NCI-H187 treated with DMSO at 0.1 percent for 48 hours (cell line): Measurements from ENCODE around the gene PAX3.
A peak's percentile ranks its signal among the peaks of the same experiment; 100 is the strongest.

Experiments used
- DNase-seq: peaks from one replicate; lab custom pipeline; 2025; lab: John Stamatoyannopoulos, UW

PAX3 gene

GRCh38 chr2:222269132-222269531 is 29.7 kb downstream of the PAX3 start:
- DNase-seq, result no peak

GRCh38 chr2:222268311-222268990 is 30.3 kb downstream of the PAX3 start:
- no peak for DNase-seq

DNA sequence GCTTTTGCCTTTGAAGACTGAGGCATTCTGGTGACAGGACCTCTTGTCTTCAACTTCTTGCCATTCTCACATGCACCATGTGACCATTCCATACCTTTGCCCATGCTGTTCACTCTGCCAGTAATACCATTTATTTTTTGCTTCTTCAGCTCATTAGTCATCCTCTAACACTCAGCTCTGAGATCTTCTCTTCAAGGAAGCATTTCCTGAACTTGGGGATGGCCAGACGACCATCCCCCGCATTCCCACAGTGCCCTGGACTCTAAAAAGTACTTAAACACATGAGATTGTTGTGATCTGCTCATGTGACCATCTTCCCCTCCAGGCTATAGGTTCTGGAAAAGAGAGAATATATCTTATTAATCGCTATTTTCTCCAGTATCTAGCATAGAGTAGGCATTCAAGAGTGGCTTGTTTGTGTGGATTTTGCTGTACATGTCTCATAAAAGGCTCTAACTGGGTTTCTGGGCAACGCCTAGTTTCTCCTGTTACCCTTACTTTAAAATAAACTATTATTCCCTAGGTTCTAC is 33.9 kb downstream of the PAX3 start:
- DNase-seq, result no peak

- DNase-seq, result no peak
These were observed 37.3 kb downstream of the PAX3 start for GRCh38 chr2:222261504-222261903.

DNA sequence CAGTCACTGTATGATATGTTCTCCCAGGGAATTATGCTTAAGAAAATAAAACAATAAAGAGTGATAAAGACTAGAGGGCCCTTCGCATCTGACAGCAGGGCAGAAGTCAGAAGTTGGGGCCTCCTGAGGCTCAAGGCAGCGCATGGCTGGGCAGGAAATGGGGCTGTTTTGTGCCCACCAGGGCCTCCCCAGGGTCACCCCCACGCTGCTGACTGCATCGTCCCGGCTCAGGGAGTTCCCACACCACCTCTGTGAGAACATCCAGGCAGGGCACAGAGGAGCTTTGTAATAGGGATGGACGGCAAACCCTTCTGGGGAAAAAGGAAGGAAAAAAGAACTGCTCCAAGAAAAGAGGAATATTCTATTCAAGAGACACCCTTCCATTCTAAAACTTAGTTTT is 41.2 kb downstream of the PAX3 start:
- no peak for DNase-seq

DNA sequence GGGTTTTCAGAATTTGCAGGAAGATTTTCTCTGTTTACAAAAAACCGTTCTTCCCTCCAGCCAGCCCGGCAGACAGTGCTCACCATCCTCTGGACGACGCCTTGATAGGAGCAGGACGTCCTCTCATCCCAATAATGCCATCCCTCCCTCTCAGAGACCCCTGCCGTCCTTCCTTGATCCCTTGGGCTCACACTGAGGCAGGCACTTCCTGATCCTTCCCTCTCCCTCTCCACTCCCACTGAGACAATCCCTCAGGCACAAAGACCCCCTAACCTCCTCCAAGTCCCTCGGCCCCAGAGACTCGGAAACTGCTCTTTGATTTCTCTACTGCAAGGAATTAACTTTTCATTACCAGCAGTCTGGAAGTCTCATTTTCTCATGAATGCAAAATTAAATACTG is 42.5 kb downstream of the PAX3 start:
- DNase-seq, result no peak

DNA sequence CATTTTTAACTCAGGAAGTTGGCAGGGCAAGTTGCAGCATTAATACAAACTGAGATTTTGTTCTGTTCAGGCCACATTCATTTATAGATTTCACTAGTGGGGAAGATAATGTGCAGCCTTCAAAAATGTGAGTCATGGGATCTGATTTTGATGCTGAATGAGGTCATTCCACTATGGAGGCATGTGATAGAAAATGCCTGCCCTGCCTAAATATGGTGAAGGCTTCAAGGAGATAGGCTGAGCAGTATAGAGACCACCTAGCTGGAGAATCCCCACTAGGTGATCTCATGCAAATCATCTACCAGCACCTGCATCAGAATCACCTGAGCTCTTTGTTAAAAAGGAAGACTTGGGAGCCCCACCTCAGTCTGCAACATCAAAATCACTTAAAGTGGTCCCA is 43.7 kb downstream of the PAX3 start:
- no peak for DNase-seq

- DNase-seq, result no peak
These were observed 48.5 kb downstream of the PAX3 start for GRCh38 chr2:222250313-222250712.

GRCh38 chr2:222249444-222249843 is 49.4 kb downstream of the PAX3 start:
- DNase-seq, result no peak

DNA sequence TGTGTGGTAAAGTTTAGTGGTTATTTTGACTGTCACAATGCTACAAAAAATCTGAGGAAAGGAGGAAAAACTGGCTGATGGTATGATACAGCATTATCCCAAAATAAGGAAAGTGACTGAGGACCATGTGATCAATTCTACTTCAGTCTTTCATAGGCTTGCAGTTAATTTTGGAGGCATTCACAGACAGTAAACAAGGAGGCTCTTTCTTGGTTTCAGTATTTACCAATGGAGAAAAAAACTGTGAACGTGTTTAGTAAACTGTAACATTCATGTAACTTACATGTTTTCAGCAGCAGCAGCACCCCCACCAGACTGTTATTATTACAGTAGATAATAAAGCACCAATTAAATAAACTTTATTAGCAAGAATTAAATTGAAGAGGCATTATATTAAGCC is 50.0 kb downstream of the PAX3 start:
- DNase-seq, result no peak

DNA sequence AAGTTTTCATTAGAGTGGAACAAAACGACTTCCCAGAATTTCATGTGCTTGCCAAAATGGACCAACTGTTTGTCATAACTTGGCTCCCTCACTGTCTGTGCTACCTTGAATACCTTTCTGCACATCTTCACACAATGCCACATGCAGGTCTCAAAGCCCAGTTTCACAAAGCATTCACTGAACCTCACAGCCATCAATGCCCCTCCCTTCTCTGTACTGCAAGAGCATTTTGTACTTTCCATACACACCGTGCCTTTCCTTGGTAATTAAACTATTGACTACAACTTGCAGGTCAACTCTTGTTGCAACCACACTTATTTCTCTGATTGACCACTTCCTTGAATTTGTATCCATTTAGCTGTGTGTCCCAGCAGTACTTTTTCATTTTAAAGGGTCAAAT is 50.5 kb downstream of the PAX3 start:
- no peak for DNase-seq

DNA sequence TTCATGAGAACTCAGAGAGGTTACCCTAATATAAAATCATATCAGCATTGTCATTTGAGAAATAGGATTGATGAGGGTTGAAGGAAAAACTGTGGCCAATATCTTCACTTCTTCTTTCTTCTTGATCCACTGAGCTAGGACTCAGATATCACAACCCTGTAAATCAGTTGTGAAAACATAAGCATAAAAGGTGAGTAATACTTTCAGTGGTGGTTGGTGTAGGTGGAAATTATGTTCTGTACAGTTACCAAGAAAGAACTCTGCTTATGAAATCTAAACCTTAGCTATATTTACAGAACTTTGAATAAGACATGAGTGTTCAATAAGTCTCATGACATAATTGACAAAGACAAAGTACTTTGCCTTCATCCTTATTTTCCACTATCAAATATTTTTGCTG is 56.3 kb downstream of the PAX3 start:
- no peak for DNase-seq

DNA sequence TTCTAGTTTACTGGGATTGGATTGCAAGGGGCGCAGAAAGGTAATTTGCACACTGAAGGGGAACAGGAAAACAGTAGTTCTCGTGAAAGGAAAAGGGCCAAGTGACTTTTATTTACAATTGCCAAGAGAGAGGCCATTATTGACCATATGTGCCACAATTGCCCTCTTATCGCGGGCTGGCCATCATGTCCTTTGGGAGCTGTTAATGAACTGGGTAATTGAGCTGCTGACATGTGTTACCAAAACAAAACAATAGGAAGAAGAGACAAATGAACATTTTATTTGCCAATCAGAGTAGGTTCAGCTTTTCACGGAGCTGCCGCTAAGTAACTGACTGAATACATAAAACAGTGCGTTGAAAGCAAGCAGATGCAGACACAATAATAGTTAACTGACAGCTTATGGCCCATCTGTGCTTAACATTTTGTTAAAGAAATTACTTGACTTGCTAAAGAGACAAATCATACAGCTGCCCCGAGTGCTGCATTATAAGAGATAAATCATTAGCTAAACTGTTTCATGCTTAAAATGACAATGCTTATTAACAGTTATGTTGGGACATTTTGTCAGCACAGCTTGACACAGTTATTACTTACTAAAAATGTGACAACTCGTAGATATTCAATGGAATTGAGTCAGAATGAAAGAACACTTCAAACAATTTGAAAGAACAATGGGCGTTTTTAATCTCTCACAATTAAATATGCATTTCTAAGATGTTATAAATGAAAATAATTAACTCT is 57.5 kb downstream of the PAX3 start:
- peak; percentile 35 for DNase-seq

- DNase-seq, result no peak
These were observed 58.1 kb downstream of the PAX3 start for GRCh38 chr2:222240676-222241049.

DNA sequence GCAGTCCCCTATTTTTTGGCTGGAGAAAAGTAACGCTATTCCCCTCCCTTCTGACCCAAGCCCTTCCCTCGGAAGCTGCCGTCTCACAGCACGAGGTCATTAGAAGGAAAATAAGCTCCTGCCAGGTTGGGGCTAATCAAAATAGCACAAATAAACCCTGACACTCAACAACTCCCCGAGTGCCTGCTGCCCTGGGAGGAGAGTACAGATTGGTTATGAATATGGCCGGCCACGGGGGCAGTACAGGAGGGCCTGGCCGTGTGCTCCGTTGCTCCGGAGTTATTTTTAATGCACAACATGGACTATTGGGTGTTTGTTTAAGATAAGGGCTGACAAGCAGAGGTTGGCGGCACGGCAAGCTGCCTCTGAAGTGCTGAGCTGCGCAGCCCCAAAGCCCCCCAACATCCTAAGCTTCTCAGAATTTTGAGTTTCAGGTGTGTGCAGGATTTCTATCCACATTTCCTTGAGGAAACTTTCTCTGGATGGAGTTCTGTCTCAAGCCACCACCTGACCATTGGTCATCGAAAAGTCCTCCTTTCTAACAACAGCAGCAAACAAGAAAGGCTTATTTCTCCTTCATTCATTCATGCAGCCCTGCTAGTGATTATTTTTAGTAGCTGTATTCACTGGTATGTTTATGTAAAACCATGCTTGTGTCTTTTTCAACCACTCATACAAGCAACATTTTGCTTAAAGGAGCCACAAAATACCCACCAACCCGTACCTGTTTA is 58.7 kb downstream of the PAX3 start:
- DNase-seq, result no peak

GRCh38 chr2:222239091-222239490 is 59.7 kb downstream of the PAX3 start:
- peak; percentile 11 for DNase-seq

GRCh38 chr2:222238072-222238471 is 60.7 kb downstream of the PAX3 start:
- DNase-seq, result no peak

DNA sequence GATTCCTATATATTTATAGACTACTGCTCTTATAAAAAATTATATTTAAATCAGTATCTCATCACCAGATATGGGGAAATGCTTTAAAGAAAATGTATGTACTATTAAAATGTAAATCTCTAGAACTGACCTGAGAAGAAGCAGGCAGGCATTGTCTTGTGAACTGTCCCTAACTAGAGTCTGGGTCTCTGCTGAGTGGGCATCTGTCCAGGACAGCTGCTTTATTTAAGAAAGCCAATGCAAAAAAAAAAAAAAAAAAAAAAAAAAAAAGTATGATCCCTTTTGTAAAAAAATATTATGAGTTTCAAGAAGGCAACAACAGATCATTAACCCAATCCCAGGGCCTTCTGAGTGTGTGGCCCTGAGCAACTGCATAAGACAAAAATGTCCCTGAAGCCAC is 66.0 kb downstream of the PAX3 start:
- DNase-seq, result no peak

DNA sequence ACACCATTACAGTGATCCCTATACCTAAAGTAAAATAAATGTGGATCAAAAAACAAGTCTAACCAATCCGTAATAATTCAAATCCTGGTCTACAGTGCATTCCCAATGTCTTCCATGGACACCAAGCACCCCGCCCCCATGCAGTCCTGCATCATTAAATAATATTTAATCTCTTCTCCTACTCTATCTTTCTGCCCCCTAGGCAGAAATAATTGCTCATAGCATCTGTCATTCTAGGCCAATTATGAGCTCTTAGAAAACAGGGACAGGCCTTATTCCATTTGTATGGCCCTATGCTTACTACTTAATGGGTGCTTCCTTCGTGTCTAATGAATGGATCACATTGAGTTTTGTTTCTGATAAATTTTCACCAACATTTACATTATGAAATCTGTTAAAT is 66.4 kb downstream of the PAX3 start:
- no peak for DNase-seq

DNA sequence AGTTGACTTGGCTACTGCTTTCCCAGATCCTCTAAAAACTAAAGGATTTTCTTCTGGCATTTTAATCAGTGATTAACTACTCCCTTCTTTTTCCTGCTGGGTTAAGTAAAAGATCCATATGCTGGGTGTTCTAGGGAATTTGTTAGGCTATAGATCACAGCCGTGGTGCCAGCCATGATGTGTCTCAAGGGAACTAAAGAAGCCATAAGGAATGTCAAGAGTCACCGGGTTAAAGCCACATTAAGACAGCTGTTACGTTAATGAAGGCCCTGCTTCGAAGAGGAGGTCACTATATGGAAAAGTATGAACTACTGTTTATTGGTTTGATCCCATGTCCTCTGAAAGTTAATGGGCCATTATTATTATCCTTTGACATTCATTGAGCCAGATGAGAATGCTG is 70.7 kb downstream of the PAX3 start:
- no peak for DNase-seq

DNA sequence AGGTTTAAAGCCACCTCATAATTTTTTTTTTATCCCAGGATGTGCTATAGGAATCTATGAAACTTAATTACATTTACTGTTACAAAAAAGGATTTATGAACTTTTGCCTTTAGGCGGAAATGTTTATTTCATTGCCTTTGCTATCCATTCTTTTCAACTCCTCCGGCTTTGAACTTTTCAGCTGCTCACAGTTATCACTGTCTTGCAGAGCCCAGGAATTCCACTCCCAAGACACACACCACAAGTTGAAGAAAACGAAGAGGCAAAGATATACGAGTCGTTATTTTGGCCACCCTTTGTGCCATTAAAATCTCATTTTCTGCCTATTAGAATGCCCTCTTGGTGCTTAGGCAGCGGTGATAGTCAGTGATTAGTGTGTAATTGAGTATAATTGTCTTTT is 80.0 kb downstream of the PAX3 start:
- DNase-seq, result no peak

GRCh38 chr2:222217712-222218111 is 81.1 kb downstream of the PAX3 start:
- DNase-seq, result no peak

DNA sequence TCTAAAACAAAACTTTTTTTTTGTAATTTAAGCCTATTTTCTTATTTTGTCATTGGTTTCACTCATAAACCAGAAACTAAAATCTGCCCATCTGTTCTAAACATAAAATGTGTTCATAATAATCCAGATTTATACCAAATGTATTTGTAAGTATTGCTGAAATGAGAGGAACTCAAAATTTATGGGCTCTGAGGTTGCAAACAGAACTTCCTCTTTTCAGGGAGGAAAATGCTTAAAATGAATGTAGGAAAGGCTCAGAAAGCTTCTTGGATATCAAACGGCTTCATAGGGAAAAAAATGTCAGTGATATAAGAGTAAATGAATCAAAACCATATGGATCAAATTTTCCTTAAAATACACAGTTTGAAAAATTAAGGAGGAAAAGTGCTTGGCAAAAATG is 83.9 kb downstream of the PAX3 start:
- no peak for DNase-seq
